GM21529 (cell line): ENCODE data around the gene MINK1.
"Not testable (repeated sequence)": the region's sequence is repeated elsewhere in the genome, so short reads cannot be mapped to it uniquely, and the experiment has no call there.

Experiments used
- ATAC-seq: cut with Tn5 transposase; IDR thresholded peaks from one replicate; pipeline ENCODE4 v1.9.1; 2021; ENCODE audit not compliant: unreplicated experiment

Gene MINK1

DNA sequence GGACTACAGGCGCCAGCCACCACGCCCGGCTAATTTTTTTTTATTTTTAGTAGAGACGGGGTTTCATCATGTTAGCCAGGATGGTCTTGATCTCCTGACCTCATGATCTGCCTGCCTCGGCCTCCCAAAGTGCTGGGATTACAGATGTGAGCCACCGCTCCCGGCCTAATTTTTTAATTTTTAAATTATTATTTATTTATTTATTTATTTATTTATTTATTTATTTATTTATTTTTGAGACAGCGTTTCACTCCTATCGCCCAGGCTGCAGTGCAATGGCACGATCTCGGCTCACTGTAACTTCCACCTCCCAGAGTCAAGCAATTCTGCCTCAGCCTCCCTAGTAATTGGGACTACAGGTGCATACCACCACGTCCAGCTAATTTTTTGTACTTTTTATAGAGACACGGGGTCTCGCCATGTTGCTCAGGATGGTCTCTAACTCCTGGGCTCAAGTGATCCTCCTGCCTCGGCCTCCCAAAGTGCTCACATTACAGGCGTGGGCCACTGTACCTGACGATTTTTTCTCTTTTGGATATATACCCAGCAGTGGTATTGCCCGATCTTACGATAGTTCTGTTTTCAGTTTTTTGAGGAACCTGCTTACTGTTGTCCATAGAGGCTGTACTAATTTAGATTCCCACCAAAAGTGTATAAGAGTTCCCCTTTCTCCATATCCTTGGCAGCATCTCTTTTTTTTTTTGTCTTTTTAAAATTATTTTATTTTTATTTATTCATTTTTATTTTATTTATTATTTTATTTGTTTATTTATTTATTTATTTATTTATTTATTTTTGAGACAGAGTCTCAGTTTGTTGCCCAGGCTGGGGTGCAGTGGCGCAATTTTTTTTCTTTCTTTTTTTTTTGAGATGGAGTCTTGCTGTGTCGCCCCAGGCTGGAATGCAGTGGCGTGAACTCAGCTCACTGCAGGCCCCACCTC, 36.2 kb downstream of the MINK1 start:
- not testable (repeated sequence) for ATAC-seq

- no peak for ATAC-seq
Observed at GRCh38 chr17:4870855-4871254, 37.7 kb downstream of the MINK1 start.

DNA sequence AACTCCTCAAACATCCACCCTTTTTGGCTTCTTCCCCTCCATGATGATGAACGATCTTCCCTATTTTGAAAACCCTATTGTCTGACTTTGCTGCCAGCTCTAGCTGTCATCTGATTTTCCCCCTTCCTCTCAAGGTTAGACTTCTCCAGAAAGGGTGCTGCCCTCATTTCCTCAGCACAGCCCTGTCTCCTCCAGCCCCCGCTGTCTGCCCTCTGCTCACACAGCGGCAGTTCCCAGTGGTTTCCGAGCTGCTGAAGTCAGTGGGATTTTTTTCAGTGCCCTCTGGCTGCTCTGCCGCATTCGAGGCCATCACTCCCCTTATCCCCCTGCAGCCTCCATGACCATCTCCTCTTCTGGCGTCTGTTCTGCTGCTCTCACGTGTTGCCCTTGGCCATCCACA, 39.6 kb downstream of the MINK1 start:
- no peak for ATAC-seq

GRCh38 chr17:4877089-4877488, 43.9 kb downstream of the MINK1 start:
- ATAC-seq = no peak

GRCh38 chr17:4879601-4880000, 46.5 kb downstream of the MINK1 start:
- ATAC-seq = no peak

- ATAC-seq = no peak
Observed at GRCh38 chr17:4880857-4881256, 47.7 kb downstream of the MINK1 start.

GRCh38 chr17:4881761-4882555, 48.8 kb downstream of the MINK1 start:
- ATAC-seq = no peak

DNA sequence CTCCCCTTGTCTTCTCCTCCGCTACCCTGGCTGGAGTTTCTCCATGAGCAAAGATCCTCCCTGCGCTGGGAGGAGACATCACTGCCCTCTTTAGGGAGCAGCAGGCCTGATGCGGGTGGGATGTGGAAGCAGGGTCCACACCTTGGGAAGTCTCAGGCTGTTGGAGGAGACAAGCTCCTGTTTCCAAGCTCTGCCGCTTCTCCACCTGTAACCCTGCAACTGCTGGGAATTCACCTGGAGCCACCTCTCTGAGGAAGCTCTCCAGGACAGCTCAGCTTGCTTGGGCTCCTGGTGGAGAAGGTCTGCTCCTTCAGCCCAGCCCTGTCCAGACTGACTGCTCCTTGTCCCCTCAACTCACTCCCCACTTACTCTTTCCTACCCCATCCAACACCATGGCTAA, 51.3 kb downstream of the MINK1 start:
- ATAC-seq = no peak

GRCh38 chr17:4886830-4887229, 53.7 kb downstream of the MINK1 start:
- no peak for ATAC-seq

GRCh38 chr17:4887581-4887980, 54.4 kb downstream of the MINK1 start:
- ATAC-seq = no peak

GRCh38 chr17:4891411-4892410, 58.6 kb downstream of the MINK1 start:
- no peak for ATAC-seq

- no peak for ATAC-seq
Observed at GRCh38 chr17:4892499-4893221, 59.5 kb downstream of the MINK1 start.

DNA sequence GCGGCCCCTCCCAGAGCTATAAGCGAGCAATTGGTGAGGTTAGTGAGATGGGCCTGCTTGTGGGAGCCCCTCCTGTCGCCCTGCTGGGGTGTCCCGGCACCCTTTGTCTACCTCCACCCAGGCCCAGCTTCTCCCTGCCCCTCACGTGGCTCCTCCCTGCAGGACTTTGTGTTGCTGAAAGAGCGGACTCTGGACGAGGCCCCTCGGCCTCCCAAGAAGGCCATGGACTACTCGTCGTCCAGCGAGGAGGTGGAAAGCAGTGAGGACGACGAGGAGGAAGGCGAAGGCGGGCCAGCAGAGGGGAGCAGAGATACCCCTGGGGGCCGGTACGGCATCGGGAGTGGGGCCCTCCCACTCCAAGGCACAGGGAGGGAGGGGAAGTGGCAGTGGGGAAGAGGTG, 60.1 kb downstream of the MINK1 start:
- ATAC-seq = no peak

DNA sequence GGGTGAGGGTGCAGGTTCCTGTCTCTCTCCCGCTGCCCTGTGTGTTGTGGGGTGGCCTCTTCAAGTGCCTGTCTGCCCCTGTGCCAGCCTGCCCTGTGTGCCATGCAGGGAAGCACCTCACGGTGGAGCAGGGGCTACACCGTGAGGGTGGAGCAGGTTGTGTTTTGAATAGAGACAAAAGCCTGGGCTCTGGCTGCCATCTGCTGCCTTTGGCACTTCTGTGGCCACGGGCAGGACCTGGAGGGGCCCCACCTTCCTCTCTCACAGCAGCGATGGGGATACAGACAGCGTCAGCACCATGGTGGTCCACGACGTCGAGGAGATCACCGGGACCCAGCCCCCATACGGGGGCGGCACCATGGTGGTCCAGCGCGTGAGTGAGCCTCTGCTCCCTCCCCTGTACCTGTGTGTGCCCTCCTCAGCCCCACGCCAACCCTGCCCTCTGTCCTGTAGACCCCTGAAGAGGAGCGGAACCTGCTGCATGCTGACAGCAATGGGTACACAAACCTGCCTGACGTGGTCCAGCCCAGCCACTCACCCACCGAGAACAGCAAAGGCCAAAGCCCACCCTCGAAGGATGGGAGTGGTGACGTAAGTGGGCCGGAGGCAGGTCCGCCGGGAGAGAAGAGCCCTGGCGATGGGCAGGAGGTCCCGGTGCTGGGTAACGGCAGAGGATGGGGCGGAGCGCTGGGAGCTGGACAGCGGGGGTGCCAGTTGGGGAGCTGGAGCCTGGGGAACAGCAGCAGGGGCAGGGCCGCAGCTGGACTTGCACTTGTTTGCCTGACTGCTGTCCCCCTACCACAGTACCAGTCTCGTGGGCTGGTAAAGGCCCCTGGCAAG, 60.8 kb downstream of the MINK1 start:
- no peak for ATAC-seq

GRCh38 chr17:4895121-4895520, 62.0 kb downstream of the MINK1 start:
- no peak for ATAC-seq

DNA sequence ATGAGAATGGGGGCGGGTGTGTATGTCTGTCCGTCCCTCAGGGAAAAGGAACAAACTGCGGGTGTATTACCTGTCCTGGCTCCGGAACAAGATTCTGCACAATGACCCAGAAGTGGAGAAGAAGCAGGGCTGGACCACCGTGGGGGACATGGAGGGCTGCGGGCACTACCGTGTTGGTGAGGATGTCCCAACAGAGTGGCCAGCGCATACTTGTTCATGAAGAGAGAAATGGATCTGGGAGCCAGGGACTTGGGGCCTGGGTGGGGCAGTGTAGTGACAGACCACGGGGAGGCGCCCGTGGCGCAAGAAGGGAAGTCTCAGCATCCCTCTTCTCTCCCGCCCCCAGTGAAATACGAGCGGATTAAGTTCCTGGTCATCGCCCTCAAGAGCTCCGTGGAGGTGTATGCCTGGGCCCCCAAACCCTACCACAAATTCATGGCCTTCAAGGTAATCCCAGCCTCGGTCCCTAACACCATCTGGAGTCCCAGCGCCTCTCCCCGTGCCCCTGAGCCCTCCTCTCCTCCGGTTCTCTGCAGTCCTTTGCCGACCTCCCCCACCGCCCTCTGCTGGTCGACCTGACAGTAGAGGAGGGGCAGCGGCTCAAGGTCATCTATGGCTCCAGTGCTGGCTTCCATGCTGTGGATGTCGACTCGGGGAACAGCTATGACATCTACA, 62.7 kb downstream of the MINK1 start:
- no peak for ATAC-seq

GRCh38 chr17:4896332-4897197, 63.4 kb downstream of the MINK1 start:
- ATAC-seq = no peak

DNA sequence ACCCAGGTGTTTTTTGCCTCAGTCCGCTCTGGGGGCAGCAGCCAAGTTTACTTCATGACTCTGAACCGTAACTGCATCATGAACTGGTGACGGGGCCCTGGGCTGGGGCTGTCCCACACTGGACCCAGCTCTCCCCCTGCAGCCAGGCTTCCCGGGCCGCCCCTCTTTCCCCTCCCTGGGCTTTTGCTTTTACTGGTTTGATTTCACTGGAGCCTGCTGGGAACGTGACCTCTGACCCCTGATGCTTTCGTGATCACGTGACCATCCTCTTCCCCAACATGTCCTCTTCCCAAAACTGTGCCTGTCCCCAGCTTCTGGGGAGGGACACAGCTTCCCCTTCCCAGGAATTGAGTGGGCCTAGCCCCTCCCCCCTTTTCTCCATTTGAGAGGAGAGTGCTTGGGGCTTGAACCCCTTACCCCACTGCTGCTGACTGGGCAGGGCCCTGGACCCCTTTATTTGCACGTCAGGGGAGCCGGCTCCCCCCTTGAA, 64.1 kb downstream of the MINK1 start:
- no peak for ATAC-seq
